GM18858 (cell line): ENCODE measurements around the gene DNPH1.
A peak's percentile ranks its signal among the peaks of the same experiment; 100 is the strongest.

Experiments used
- ATAC-seq: cut with Tn5 transposase; IDR thresholded peaks from one replicate; pipeline ENCODE4 v1.9.1; 2021; ENCODE audit not compliant: unreplicated experiment

The DNPH1 gene

GRCh38 chr6:43184268-43184985 lies 44.9 kb downstream of the DNPH1 start:
- no peak for ATAC-seq

DNA sequence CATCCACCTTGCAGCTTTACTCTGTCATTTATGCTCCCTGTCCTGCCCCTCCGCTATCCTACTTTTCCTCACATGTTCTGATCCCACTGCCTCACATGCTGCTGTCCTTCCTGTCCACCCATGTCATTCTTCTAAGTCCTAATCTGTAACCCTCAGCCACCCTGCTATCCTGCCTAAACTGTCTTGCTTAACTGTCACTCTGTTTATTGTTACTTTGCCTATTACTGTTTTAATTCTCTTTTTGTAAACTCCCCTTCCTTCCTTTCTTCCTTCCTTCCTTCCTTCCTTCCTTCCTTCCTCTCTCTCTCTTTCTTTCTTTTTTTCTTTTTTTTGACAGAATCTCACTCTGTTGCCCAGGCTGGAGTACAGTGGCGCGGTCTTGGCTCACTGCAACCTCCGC lies 45.8 kb downstream of the DNPH1 start:
- ATAC-seq = no peak

DNA sequence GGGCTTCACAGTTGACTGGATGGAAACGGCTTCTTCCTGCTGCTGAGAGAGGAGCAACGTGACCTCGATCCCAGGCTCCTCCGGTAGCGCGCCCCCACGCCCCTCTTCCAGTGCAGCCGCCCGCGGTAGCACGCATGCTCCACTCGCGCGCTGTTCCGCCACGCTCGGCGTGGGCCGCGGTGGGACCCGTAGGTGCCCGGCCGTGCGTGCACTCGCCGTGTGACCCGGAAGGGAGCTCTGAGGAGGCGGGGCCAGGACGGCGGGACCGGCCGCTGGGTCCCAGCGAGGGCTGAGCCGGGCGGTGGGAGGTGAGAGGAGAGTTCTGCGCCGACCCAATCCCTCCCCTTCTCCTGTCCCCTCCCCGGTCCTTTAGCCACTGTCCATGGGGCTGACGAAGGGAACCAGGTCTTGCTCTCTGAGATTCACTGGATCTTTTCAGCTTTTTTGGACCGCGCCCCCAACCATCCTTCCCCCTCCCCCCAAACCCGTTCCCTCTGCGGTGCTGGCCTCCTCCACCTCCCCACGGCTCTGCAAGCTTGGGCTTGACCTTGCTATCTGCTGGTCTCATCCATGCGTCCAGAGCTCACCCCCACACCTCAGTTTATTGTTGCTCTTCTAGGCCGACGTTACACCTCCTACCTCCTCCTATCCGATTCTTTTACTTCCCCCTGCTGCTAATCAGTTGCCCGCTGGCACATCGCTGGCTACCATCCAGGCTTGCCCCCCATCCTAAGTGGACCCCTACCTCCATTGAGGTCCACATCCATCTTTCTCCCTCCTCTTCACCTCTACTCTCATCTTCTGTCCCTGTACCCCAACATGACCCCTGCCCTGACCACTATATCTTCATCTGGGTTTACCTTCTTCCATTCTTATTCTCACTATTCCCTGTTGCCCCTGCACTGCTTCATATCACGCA lies 47.1 kb downstream of the DNPH1 start, which contains the start of gene CUL9:
CUL9 (plus strand) TSS at position 255 of the 919 bp plus-strand sequence. CDS start 2,115 bp downstream, outside the sequence.
- ATAC-seq = peak; percentile 81

GRCh38 chr6:43181621-43181941 lies 47.7 kb downstream of the DNPH1 start:
- ATAC-seq = no peak

DNA sequence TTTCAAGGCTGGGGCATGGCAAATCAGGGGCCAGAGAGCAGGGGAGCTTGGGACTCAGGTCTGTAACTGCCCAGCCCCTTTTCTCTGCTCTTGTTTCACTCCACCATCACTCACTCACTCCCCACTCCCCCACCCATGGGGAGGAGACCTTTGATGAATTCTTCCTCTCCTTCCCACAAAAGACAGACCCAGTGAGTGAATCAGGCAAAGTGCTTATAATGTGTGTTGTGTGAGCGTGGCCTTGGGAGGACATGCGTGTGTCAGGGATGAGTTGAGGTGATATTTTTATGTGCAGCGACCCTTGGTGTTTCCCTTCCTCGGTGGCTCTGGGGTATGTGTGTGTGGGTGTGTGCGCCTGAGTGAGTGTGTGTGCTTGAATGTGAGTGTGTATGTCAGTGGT lies 48.3 kb downstream of the DNPH1 start:
- ATAC-seq = no peak

DNA sequence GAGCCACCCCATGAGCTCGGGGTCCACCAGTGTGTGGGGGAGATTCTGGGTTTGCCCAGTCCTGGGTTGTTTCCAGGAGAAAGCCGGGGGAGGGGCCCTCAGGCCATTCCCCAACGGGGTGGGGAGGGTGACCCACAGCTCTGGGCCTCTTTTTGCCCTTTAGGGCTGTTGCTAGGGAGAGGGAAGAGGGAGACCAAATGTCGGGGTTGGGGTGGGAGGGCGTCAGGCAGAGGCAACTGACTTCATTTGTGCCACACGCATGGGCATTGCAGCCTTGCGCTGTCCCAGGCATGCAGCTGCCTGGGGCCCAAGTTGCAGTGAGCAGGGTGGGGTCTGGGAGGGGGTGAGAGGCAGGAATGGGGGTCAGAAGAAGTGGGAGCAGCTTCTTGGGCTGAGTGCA lies 49.2 kb downstream of the DNPH1 start:
- no peak for ATAC-seq

DNA sequence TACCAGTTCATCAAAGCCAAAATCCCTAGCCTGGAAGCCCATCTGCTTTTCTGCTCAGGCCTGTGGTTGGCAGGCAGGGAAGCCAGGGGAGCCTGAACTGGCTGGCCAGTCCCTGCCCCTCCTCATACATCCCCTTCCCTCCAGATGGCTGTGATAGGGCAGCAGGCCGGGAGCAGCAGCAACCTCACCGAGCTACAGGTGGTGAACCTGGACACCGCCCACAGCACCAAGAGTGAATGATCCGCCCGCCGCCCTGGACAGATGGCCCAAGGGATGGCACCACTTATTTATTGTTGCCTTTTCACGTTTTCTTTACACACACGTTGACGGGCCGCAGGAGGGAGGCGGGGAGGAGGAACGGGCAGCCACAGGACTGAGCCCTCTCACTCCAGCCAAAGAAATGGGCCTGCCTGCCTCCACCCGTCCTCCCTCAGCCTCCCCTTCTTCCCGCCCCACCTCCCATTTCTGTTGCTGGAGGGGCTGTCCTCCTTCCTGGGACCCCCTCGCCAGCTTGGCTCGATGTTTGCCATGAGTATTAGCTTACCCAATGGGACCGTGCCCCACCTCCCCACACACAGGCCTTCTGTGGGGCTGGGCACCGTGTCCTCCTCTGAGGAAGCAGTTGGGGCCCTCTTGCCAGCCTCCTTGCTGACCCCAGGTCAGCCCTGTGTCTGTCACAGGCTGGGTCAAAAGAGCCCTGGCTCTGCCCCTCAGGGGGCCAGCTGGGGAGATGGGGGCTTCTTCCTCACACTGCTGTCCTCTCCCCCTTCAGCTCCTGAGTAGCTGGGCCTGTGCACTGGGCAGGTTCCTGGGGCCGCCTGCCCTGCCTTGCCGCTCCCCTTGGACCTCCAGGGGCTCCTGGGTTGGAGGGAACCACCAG lies 50.1 kb downstream of the DNPH1 start:
- ATAC-seq = no peak

DNA sequence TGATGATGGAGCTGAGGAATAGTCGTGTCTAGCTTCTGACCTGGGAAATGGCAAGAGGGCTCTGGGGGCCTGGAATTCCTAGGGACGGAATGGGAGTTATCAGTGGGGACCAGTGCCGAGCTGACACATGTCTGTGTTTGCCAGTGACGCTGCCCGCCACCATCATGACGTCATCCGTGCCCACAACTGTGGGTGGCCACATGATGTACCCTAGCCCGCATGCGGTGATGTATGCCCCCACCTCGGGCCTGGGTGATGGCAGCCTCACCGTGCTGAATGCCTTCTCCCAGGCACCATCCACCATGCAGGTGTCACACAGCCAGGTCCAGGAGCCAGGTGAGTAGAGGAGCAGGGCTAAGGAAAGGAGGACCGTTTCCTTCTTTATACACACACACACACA lies 51.1 kb downstream of the DNPH1 start:
- ATAC-seq = no peak

DNA sequence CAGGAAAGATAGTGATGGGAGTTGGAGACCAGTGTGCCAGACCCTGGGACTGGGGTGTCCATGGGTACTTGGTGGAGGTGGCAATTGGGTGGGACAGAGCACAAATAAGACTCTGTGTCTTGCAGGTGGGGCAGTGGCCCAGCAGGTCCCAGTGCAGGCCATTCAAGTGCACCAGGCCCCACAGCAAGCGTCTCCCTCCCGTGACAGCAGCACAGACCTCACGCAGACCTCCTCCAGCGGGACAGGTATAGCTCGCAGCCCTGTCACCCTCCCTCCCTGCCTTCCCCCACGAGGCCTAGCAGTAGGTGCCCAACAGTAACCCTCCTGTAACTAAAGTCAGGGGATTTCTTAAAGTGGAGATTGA lies 52.9 kb downstream of the DNPH1 start:
- ATAC-seq = no peak

- no peak for ATAC-seq
Measured at GRCh38 chr6:43175676-43176422, 53.4 kb downstream of the DNPH1 start.
